ENCODE measurements around the gene LAMA3.

The LAMA3 gene

DNA sequence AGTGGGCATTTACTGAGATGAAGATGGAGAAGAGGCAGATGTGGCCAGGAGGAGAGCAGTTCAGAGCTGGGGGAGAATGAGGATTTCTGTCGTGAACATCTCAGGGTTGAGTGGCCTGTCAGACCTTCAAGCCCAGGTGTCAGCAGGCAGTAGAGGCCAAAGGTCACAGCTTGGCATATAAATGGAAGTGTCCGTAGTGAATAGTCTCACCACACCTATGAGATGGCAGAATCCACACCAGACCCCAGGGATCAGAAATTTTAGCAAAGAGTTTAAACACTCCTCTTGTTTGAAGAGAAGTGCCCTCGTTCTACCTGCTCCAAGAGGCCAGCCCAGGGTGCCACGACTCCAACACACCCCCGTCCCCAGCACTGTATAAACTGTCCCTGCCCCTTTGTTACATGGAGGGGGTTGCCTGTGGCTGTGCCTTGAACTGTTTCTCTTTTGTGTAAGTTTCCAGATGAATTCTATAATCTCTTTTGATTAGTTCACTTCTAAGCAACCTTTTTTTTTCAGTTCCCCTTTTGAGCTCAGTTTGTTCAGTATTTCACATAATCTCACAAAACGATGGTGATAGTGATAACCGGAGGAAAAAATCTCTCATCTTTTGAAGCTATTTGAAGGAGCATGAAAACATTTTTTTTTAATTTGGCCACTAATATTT is 256.3 kb downstream of the LAMA3 start:
- H3K4me3 ChIP-seq = no peak overlapping the region
- H3K4me2 ChIP-seq = peak overlapping the region in 10 of 11 experiments; percentile 19 to 53 (median 45); a peak in 17 of 22 replicates

DNA sequence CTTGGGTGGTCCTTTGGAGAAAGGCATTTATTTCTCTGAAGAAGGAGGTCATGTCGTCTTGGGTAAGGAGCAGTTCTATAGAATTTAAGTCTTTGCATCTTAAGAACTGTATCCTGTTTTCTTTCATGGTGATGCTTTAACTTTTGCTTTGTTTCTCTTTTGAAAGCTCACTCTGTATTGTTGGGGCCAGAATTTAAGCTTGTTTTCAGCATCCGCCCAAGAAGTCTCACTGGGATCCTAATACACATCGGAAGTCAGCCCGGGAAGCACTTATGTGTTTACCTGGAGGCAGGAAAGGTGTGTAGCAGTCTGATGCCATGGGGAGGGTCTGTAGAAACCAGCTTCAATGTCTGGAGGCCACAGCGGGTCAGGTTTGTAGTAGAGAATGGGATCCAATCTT is 260.6 kb downstream of the LAMA3 start:
- no peak overlapping the region for H3K4me3 ChIP-seq
- H3K27me3 ChIP-seq = no peaks in the 10 kb centered on the region
- H3K4me2 ChIP-seq = no peak overlapping the region
- H3K9me3 ChIP-seq (replicated peaks in 1 of 11) = no peaks in the 10 kb centered on the region
- no peak overlapping the region for H3K27ac ChIP-seq
- TF ChIP-seq Cebpa-rat (IDR thresholded peaks at IDR 0.05) = no peak
- no peak overlapping the region for H3K9ac ChIP-seq
- no peaks in the 10 kb centered on the region for H4K20me1 ChIP-seq
- no peaks in the 10 kb centered on the region for H3K36me3 ChIP-seq
- peaks cover 0 to 11% (median 8%) of the 10 kb centered on the region in 10 experiments; a peak in 15 of 20 replicates for H3K4me1 ChIP-seq

More for the DNA sequence above, 256.3 kb downstream of the LAMA3 start:
- H3K4me1 ChIP-seq = peaks cover 0 to 11% (median 8%) of the 10 kb centered on the region in 10 experiments; a peak in 15 of 20 replicates
- TF ChIP-seq Cebpa-rat (IDR thresholded peaks at IDR 0.05) = no peak
- H3K9me3 ChIP-seq (replicated peaks in 1 of 11) = no peaks in the 10 kb centered on the region
- peak overlapping the region in 3 of 11 experiments; percentile 7 to 39 (median 29); a peak in 3 of 22 replicates for H3K27ac ChIP-seq
- peaks cover 0 to 10% (median 0%) of the 10 kb centered on the region in 11 experiments; a peak in 1 of 22 replicates for H3K36me3 ChIP-seq
- no peaks in the 10 kb centered on the region for H4K20me1 ChIP-seq
- no peak overlapping the region for H3K9ac ChIP-seq
- no peaks in the 10 kb centered on the region for H3K27me3 ChIP-seq

- Histone ChIP-seq H3K4me1 (peaks cover 0 to 5% (median 4%) of the 10 kb centered on the region in 10 experiments; a peak in 14 of 20 replicates), H3K4me2 (no peak overlapping the region), H3K9ac (no peak overlapping the region), H3K4me3 (no peak overlapping the region), H4K20me1 (no peaks in the 10 kb centered on the region), H3K36me3 (no peaks in the 10 kb centered on the region), H3K27me3 (no peaks in the 10 kb centered on the region), H3K9me3 (replicated peaks in 1 of 11) (no peaks in the 10 kb centered on the region), H3K27ac (no peak overlapping the region)
- no peak for TF ChIP-seq Cebpa-rat (IDR thresholded peaks at IDR 0.05)
Observed at GRCh38 chr18:23950644-23951043, 261.4 kb downstream of the LAMA3 start.

DNA sequence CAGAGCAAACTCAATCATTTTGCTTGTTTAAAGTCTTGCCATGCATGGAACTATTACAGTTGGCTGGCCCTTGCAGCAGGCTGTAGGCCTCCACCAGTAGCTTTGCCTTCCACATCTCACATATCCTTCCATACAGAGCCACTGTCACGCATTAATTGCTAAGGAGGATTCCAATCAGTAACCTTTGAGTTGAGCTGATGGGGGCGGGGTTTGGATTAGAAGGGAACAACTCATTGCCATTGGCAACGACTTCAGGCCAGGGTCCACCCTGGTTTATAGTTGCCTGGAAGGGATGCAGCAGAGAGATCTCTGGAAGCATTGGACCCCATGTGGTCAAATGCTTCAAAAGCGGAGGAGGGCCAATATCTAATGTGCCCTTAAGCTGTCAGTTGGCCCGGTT is 262.0 kb downstream of the LAMA3 start:
- Histone ChIP-seq H3K27ac (no peak overlapping the region), H3K4me3 (no peak overlapping the region), H4K20me1 (no peaks in the 10 kb centered on the region), H3K27me3 (no peaks in the 10 kb centered on the region), H3K36me3 (no peaks in the 10 kb centered on the region), H3K9me3 (replicated peaks in 1 of 11) (no peaks in the 10 kb centered on the region), H3K4me2 (no peak overlapping the region), H3K4me1 (no peaks in the 10 kb centered on the region), H3K9ac (no peak overlapping the region)
- TF ChIP-seq Cebpa-rat (IDR thresholded peaks at IDR 0.05) = no peak

DNA sequence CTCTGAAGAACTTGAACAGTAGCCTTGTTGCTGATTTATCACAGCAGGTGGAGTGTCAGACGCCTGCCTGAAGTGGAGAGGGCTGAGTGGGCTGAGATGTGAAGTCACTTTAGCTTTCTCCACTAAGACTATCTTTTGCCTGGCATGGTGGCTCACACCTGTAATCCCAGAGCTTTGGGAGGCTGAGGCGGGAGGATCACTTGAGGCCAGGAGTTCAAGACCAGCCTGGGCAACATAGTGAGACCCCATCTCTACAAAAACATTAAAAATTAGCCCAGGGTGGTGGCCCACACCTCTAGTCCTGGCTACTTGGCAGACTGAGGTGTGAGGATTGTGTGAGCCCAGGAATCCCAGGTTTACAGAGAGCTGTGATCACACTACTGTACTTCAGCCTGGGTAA is 264.7 kb downstream of the LAMA3 start:
- Histone ChIP-seq H3K4me3 (no peak overlapping the region), H3K4me1 (no peaks in the 10 kb centered on the region), H3K36me3 (no peaks in the 10 kb centered on the region), H3K9ac (no peak overlapping the region), H3K9me3 (replicated peaks in 1 of 11) (no peaks in the 10 kb centered on the region), H3K27me3 (no peaks in the 10 kb centered on the region), H3K4me2 (no peak overlapping the region), H3K27ac (no peak overlapping the region), H4K20me1 (no peaks in the 10 kb centered on the region)
- TF ChIP-seq Cebpa-rat (IDR thresholded peaks at IDR 0.05) = no peak

DNA sequence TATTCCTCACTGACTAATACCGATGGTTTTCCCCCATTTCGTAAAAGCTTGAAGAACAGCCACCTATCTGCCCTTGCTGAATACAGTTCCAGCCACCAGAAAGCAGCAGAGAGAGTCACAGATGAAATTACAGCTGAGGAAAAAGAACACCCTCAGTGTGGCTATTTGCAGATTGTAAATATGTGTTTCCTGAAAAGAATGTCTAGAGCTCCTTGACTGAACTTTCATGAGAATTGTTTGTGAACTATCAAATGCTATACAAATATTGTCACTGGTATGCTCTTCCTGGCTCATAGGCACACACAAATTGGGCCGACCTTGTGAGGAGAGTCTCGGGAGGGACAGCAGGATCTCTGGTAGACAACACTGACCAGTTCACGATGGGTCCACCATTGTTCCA is 267.2 kb downstream of the LAMA3 start:
- Histone ChIP-seq H3K4me1 (no peaks in the 10 kb centered on the region), H3K27me3 (no peaks in the 10 kb centered on the region), H3K9me3 (replicated peaks in 1 of 11) (no peaks in the 10 kb centered on the region), H3K4me2 (no peak overlapping the region), H3K4me3 (no peak overlapping the region), H3K9ac (no peak overlapping the region), H3K36me3 (no peaks in the 10 kb centered on the region), H4K20me1 (no peaks in the 10 kb centered on the region), H3K27ac (no peak overlapping the region)
- TF ChIP-seq Cebpa-rat (IDR thresholded peaks at IDR 0.05) = no peak

- Histone ChIP-seq H3K4me2 (no peak overlapping the region), H3K27ac (no peak overlapping the region), H3K9ac (no peak overlapping the region), H3K27me3 (no peaks in the 10 kb centered on the region), H3K4me1 (no peaks in the 10 kb centered on the region), H4K20me1 (no peaks in the 10 kb centered on the region), H3K9me3 (replicated peaks in 1 of 11) (no peaks in the 10 kb centered on the region), H3K36me3 (no peaks in the 10 kb centered on the region), H3K4me3 (no peak overlapping the region)
- TF ChIP-seq Cebpa-rat (IDR thresholded peaks at IDR 0.05) = no peak
Observed at GRCh38 chr18:23958036-23958435, 268.8 kb downstream of the LAMA3 start.

- Histone ChIP-seq H3K36me3 (no peaks in the 10 kb centered on the region), H3K9me3 (replicated peaks in 1 of 11) (no peaks in the 10 kb centered on the region), H3K27ac (no peak overlapping the region), H3K27me3 (peaks cover 0 to 4% (median 0%) of the 10 kb centered on the region in 11 experiments; a peak in 1 of 22 replicates), H3K4me2 (no peak overlapping the region), H3K9ac (no peak overlapping the region), H4K20me1 (peaks cover 0 to 10% (median 0%) of the 10 kb centered on the region in 11 experiments; a peak in 1 of 22 replicates), H3K4me1 (peaks cover 21 to 25% (median 22%) of the 10 kb centered on the region in 10 experiments), H3K4me3 (no peak overlapping the region)
- TF ChIP-seq Cebpa-rat (IDR thresholded peaks at IDR 0.05) = no peak
Observed at GRCh38 chr18:23963443-23964165, 274.4 kb downstream of the LAMA3 start.

DNA sequence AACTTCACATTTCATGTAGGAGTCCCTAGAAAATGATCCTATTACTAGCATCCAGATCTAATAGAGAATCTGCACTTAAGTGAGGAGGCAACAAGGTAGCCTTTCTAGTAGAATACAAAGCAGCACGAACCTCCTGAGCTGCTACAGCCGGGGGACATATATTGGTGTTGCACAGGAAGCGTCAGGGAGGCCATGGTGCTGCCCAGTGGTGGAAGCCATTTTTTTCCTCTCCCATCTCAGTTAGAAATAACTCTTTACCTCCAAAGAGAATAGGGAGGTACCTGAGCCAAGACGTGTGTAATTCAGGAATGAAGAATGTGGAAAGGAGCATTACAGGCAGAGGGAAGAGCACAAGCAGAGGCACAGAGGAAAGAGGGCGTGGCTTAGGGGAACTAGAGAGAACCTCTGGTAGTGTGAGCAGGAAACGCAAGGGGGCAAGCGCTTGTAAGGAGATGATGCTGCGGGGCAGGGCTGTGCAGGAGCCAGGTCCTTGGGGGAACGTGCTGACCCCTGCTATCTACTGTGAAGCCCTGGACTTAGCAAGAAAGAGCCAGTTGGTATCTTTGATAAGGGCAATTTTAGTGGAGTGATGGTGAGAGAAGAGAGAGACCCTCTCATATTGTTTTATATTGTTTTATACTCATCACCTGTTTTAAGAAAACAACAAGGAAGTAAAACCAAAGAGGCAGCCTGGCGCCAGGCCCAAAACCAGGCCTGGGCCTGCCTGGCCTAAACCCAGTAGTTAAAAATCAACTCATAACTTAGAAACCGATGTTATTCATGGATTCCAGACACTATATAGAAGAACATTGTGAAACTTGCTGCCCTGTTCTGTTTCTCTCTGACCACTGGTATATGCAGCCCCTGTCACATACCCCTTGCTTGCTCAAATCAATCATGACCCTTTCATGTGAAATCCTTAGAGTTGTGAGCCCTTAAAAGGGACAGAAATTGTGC is 275.3 kb downstream of the LAMA3 start:
- Histone ChIP-seq H3K36me3 (no peaks in the 10 kb centered on the region), H3K27me3 (peaks cover 0 to 4% (median 0%) of the 10 kb centered on the region in 11 experiments; a peak in 1 of 22 replicates), H3K4me2 (no peak overlapping the region), H3K9ac (no peak overlapping the region), H3K4me1 (peaks cover 21 to 33% (median 25%) of the 10 kb centered on the region in 10 experiments), H3K9me3 (replicated peaks in 1 of 11) (no peaks in the 10 kb centered on the region), H3K27ac (no peak overlapping the region), H4K20me1 (peaks cover 0 to 10% (median 0%) of the 10 kb centered on the region in 11 experiments; a peak in 1 of 22 replicates), H3K4me3 (no peak overlapping the region)
- no peak for TF ChIP-seq Cebpa-rat (IDR thresholded peaks at IDR 0.05)

Data from BLaER1 treated with 17β-estradiol and CSF1 and Interleukin-3, amounts not matched to agents 10 nM and 100 nM (cell line).